Stimulated activated CD8-positive, alpha-beta memory T cell treated with anti-CD3 and anti-CD28 coated beads, Interleukin-7, amount 100 ng/mL, for 1 hour (primary cell): ENCODE results near the gene NUTM1.
"Not testable (repeated sequence)": the region's sequence is repeated elsewhere in the genome, so short reads cannot be mapped to it uniquely, and the experiment has no call there.

ENCODE experiments used
- DNase-seq, 2 donors: peaks; one replicate each; pipeline ENCODE4 v3.0.0-alpha.2; 2020; ENCODE audit warnings: low read depth in 2 of 2

NUTM1 gene

GRCh38 chr15:34362047-34362773, 19.1 kb downstream of the NUTM1 start:
- no peak for DNase-seq

DNA sequence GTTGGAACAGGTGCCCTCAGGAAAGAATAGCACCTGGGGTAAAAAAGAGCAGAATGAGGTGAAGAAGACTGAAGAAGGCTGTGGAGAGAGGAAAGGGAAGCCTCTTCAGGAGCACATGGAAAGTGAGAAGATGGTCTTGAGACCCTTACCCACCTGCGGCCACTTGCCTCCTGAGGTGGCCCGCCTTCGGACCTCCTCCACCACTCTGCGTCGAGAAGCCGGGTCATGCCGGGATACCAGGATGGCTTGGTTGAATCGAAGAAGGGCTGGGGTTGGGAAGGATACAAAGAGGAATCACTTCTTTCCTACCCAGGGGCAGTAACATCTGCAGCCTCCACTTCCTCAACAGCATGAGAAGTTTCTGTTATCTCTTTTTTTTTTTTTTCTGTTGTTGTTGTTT, 20.9 kb downstream of the NUTM1 start:
- no peak for DNase-seq

DNA sequence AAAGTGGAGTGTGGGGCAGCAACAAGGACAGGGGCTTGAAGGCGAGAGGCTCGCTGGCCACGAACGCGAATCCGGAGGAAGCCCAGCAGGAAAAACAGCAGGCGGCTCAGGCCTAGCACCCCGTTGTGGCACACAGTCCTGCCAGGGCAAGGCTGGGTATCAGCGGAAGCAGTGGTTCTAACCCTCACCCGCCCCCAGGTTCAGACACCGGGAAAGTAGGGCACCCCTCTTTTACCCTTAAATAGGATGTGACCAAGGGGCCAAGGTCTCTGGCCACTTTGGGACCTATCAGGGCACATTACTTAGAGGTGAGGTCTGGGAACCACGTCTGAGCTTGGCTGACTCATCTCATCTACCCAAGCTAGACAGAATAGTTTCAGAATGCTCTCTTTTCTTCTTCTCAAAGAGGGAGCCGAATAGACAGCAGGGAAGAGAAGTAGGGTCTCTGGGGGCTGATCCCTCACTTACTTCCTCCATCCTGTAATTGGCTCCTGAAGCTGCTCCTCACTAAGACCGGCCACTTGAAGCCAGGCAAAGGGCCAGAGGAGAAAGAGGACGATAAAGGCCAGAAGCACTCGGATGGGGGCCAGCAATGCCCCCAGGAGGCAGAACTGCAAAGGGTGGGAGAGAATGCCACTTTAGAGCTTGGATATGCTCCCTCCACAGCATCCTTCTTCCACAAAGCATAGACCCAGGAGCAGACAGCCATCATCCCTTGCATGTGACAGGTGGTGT, 22.1 kb downstream of the NUTM1 start:
- DNase-seq: no peak

DNA sequence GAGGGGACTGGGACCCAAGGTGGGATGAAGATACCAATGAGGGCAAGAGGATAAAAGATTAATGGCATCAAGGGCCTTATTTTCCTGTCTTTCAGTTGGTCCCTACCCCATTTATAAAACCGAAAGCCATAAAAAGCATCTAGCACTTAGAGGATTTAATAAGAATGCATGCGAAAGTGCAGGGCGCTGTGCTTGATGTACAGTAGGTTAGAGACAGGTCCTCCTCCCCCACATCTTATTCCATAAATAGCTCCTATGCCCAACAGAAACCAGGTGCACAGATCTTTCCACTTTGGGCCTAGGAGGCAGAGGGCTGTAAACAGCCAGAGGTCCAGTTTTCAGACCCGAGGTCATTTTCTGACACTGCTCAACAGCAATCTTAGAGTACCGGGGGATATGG, 22.7 kb downstream of the NUTM1 start:
- DNase-seq: no peak

GRCh38 chr15:34366271-34367065, 23.4 kb downstream of the NUTM1 start:
- DNase-seq: no peak

DNA sequence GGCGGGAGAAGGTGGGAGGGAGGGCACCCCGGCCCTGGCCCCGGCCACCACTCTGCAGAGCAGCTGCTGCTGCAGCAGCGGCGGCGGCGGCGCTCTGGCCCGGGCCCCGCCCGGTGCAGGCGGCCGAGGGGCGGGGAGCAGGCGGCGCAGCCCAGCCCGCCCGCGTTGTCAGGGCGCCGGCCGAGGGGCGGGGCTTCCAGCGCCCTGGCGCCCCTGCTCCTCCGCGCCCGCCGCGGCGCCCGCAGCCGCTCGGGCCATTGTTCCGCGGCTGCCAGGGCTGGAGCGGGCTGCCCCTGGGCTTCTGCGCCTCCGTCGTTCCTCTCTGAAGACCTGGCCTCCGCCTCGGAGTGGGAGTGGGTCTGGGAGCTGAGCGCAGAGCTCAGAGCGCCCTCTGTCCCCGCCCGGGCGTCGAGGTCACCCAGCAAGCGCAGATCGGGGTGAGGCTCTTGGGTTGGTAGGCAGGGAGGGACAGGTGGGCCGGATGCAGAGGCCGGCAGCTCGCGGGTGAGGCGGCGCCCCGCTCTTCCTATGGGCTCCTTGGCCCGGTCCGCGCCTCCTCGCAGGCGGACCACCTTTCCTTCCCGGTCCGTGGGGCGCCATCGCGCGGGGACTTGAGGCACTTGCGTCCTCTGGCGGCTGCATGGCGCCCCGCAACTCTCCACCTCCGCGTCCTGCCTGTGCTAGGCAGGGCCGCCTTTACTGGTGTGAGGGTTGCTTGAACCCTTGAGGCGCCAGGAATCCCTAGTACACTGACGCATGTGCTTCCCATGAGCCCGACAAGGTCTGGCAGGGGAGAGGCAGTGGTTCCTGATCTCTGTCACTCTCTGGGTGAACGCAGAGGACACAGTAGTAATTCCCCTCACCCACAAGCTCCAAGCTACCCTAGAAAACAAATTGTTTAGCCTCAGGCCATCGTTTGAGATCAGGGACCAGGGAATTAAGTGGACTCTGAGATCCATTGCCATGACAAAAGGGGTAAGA, 24.3 kb downstream of the NUTM1 start, which contains the start of gene LPCAT4:
TSS of gene LPCAT4 (minus strand) at position 96 of the 981 bp plus-strand sequence. CDS start 96 bp downstream, outside the sequence.
- peak; percentile 70 to 81 for DNase-seq

DNA sequence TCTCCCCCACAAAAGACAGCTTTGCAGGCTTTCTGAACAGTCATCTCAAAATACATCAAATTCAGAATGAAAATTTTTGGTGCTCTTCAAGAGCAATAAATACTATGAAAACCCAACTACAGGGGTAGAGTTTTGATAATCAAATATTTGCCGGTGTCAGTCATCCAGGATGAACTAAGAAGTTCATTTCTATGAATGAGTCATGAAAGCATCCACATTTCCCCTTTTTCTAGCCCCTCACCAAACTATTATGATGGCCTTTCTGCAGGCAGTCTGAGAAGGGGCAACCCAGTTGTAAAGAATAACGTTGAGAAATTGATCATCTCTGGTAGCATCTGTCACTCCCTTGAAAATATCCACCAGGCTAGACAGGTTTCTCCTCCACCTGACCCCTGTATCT, 27.0 kb downstream of the NUTM1 start:
- DNase-seq: no peak

DNA sequence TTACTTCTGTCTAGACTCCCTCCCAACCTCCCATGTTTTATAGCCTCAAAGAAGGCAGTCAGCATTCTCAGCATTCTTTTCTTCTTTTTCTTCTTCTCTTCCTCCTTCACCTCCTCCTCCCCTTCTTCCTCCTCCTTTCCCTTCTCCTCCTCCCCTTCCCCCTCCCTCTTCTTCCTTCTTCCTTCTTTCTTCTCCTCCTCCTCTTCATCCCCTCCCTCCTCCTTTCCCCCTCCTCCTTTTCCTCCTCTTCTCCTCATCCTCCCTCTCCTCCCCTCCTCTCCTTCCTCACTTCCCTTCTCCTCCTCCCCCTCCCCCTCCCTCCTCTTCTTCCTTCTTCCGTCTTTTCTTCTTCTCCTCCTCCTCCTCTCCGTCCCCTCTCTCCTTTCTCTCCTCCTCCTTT, 27.5 kb downstream of the NUTM1 start:
- no peak for DNase-seq

DNA sequence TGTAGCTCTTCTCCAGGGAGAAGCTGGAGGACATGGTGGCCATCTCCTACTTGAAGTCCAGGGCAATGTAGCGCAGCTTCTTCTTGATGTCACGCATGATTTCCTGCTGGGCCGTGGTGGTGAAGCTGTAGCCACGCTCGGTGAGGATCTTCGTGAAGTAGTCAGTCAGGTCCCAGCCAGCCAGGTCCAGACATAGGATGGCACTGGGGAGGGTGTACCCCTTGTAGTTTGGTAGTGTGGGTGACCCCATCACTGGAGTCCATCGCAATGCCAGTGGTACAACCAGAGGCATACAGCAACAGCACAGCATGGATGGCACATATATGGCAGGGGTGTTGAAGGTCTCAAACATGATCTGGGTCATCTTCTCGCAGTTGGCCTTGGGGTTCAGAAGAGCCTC, 30.8 kb downstream of the NUTM1 start:
- DNase-seq: no peak

DNA sequence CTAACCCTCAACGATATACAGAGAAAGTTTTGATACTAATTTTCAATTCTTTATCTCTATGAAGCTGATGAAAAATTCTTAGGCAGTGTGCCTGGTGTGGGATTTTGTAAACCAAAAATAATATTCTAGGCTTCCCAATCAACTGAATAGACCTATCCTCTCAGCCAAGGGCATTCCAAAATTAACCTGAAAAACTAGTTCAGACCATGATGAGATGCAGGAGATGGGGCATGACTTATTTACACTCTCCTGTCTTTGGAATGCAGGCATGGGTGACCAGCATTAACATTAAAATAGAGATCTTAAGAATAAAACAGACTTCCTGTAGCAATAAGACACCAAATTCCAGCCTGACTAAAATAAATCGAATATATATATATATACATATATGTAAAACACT, 31.7 kb downstream of the NUTM1 start:
- DNase-seq: no peak

GRCh38 chr15:34375541-34375940, 32.4 kb downstream of the NUTM1 start:
- not testable (repeated sequence) for DNase-seq

DNA sequence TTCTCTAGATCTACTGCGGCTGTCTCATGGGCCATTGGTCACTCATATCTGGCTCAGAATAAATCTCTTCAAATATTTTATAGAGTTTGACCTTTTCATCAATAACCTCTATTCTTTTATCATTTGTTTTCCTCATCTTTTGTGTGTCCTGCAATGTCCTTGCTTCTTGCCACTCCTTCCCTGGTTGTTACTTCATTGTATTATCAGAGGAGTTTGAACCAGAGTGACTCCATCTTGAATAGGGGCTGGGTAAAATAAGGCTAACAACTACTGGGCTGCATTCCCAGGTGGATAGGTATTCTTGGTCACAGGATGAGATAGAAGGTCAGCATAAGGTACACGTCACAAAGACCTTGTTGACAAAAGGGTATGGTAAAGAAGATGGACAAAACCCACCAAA, 33.7 kb downstream of the NUTM1 start:
- DNase-seq: no peak

DNA sequence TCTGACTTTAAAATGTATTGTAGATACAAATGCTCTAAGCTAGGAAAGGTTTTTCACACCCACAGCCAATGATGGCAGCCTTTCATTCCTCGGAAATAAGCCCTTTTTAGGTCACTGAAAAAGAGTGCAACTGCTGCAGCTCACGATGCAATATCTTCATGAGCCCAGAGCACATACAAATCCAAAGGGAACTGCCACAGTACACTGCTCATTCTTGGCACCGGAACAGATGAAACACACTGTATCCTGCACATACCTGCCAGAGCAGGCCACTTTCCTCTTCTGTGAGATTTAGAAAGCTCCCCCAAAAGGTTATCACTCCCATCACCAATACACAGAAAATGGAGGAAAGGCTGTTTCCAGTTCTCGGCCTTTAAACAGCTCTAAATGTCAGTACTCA, 37.4 kb downstream of the NUTM1 start:
- not testable (repeated sequence) for DNase-seq

- DNase-seq: not testable (repeated sequence)
Observed at GRCh38 chr15:34381829-34382521, 38.9 kb downstream of the NUTM1 start.

- DNase-seq: not testable (repeated sequence)
Observed at GRCh38 chr15:34389594-34390086, 46.5 kb downstream of the NUTM1 start.

GRCh38 chr15:34392981-34393380, 49.9 kb downstream of the NUTM1 start:
- not testable (repeated sequence) for DNase-seq

DNA sequence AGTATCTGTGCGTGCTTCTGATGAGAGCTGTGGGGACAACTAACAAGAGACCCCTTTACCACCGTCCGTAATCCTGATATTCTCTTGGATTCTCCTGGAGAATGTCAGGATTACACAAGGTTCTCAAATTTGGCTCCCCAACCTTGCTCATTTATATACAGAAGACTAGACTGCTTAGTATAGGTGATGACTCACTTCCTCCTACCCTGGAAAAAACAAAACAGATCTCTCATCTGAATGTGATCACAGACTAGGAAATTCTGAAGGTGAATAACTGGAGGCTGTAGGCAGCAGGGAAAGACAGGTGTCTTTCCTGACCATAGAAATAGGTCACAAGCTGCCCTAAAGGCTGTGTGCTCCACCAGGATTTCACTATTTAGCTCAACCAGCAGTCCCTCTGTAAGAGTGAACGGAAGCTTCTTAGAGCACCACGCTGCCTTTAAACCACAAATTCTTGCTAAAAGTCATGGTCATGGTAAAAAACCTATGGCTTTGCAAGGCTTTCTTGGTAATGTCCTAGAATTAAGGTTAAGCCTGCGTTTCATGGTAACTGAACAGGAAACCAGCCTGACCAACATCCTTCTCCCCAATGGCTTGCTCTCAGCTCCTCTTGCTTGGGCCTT, 54.6 kb downstream of the NUTM1 start:
- not testable (repeated sequence) for DNase-seq

- DNase-seq: not testable (repeated sequence)
Observed at GRCh38 chr15:34403160-34403598, 60.1 kb downstream of the NUTM1 start.

- DNase-seq: not testable (repeated sequence)
Observed at GRCh38 chr15:34403899-34404298, 60.8 kb downstream of the NUTM1 start.
